Osteocyte (in vitro differentiated cells): Measurements from ENCODE around the gene SUPT5H. TPM values are rescaled to one million over a fixed set of nuclear protein-coding genes. Genes with fewer than 3 reads are reported as not detected.
"Not testable (repeated sequence)": the region's sequence is repeated elsewhere in the genome, so short reads cannot be mapped to it uniquely, and the experiment has no call there.

ENCODE experiments used
- DNase-seq: peaks from one replicate; pipeline ENCODE4 v3.0.0; 2021; ENCODE audit warnings: mixed read lengths; ENCODE audit not compliant: unreplicated experiment; ENCODE audit errors: extremely low spot score
- H3K27ac Mint-ChIP-seq: one replicate; pipeline ENCODE4 v1.8.0; 2021; ENCODE audit warnings: mild to moderate bottlenecking, mixed read lengths; ENCODE audit not compliant: unreplicated experiment
- H3K27me3 Mint-ChIP-seq: one replicate; pipeline ENCODE4 v1.8.0; 2021; ENCODE audit warnings: mixed read lengths; ENCODE audit not compliant: unreplicated experiment
- H3K36me3 Mint-ChIP-seq: one replicate; pipeline ENCODE4 v1.8.0; 2021; ENCODE audit warnings: mixed read lengths; ENCODE audit not compliant: unreplicated experiment
- H3K4me1 Mint-ChIP-seq: one replicate; pipeline ENCODE4 v1.8.0; 2021; ENCODE audit warnings: mixed read lengths; ENCODE audit not compliant: unreplicated experiment
- H3K4me3 Mint-ChIP-seq: one replicate; pipeline ENCODE4 v1.8.0; 2021; ENCODE audit warnings: mild to moderate bottlenecking, moderate library complexity, mixed read lengths; ENCODE audit not compliant: unreplicated experiment
- H3K9me3 Mint-ChIP-seq: one replicate; pipeline ENCODE4 v1.8.0; 2021; ENCODE audit warnings: mixed read lengths; ENCODE audit not compliant: unreplicated experiment
- total RNA-seq: library from RNA; stranded (reverse); gene quantifications from 2 replicates; pipeline ENCODE4 v1.2.1, GENCODE V29; 2021
- TF ChIP-seq, protein P1 (sequence below): fragments of 200-600 bp; sonication (generic); IDR thresholded peaks from 2 replicates; pipeline ENCODE4 v1.5.0; 2021; ENCODE audit warnings: antibody characterized with exemption, mild to moderate bottlenecking, moderate library complexity

SUPT5H gene
- total RNA-seq, 1 donor from 2014 or later = 130 TPM

DNA sequence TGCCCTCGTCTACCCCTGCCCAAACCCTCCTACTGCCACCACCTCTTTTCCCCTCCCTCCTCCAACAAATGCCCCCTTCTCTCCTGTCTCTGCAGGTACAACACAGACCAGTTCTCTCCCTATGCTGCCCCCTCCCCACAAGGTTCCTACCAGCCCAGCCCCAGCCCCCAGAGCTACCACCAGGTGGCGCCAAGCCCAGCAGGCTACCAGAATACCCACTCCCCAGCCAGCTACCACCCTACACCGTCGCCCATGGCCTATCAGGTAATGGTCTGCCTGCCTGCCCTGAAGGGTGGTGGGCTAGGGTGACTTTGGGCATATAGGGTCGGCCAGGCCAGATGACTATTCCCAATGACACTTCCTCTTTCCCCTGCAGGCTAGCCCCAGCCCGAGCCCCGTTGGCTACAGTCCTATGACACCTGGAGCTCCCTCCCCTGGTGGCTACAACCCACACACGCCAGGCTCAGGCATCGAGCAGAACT lies 28.8 kb downstream of the SUPT5H start:
- Mint-ChIP-seq H3K4me1 (no peaks in the 10 kb centered on the region), H3K4me3 (no peak overlapping the region), H3K9me3 (no peaks in the 10 kb centered on the region), H3K27ac (peak overlapping the region; percentile 28), H3K36me3 (peaks cover 37% of the 10 kb centered on the region), H3K27me3 (no peaks in the 10 kb centered on the region)
- TF ChIP-seq, protein P1, sequence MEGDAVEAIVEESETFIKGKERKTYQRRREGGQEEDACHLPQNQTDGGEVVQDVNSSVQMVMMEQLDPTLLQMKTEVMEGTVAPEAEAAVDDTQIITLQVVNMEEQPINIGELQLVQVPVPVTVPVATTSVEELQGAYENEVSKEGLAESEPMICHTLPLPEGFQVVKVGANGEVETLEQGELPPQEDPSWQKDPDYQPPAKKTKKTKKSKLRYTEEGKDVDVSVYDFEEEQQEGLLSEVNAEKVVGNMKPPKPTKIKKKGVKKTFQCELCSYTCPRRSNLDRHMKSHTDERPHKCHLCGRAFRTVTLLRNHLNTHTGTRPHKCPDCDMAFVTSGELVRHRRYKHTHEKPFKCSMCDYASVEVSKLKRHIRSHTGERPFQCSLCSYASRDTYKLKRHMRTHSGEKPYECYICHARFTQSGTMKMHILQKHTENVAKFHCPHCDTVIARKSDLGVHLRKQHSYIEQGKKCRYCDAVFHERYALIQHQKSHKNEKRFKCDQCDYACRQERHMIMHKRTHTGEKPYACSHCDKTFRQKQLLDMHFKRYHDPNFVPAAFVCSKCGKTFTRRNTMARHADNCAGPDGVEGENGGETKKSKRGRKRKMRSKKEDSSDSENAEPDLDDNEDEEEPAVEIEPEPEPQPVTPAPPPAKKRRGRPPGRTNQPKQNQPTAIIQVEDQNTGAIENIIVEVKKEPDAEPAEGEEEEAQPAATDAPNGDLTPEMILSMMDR = peak; percentile 80
- peak; percentile 89 for DNase-seq

DNA sequence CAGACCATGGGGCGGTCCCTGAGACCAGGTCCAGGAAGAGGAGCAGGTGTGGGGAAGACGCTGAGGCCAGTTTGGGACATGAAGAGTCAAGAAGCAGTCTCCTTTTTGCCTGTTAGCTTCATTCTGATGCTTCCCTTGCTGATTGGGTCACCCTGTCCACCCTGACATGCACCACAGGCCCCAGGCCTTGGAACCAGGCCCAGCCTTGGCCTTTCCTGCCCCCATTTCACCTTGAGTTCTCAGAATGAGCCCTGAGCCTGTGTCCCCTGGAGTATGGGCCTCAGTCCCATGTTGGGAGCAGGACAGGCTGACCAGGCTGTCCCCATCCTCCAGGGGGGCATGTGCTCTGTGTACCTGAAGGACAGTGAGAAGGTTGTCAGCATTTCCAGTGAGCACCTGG lies 30.4 kb downstream of the SUPT5H start:
- peaks cover 26% of the 10 kb centered on the region for H3K36me3 Mint-ChIP-seq
- H3K27me3 Mint-ChIP-seq = no peaks in the 10 kb centered on the region
- H3K4me3 Mint-ChIP-seq = no peak overlapping the region
- no peaks in the 10 kb centered on the region for H3K9me3 Mint-ChIP-seq
- TF ChIP-seq, protein P1 = no peak
- peaks cover 7% of the 10 kb centered on the region for H3K4me1 Mint-ChIP-seq
- DNase-seq = no peak
- H3K27ac Mint-ChIP-seq = no peak overlapping the region

DNA sequence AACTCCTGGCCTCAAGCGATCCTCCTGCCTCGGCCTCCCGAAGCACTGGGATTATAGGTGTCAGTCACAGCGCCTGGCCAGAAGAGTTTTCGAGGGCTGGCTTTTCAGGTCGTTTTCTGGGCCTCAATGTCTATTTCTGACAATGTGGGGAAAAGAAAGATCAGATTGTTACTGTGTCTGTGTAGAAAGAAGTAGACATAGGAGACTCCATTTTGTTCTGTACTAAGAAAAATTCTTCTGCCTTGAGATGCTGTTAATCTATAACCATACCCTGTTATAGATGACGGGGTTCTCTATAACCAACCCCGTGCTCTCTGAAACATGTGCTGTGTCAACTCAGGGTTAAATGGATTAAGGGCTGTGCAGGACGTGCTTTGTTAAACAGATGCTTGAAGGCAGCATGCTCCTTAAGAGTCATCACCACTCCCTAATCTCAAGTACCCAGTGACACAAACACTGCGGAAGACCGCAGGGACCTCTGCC lies 34.0 kb downstream of the SUPT5H start:
- not testable (repeated sequence) for H3K27me3 Mint-ChIP-seq, H3K4me3 Mint-ChIP-seq, DNase-seq, H3K9me3 Mint-ChIP-seq
- peaks cover 19% of the 10 kb centered on the region for H3K4me1 Mint-ChIP-seq
- H3K36me3 Mint-ChIP-seq = peaks cover 14% of the 10 kb centered on the region
- peak overlapping the region; percentile 96 for H3K27ac Mint-ChIP-seq

DNA sequence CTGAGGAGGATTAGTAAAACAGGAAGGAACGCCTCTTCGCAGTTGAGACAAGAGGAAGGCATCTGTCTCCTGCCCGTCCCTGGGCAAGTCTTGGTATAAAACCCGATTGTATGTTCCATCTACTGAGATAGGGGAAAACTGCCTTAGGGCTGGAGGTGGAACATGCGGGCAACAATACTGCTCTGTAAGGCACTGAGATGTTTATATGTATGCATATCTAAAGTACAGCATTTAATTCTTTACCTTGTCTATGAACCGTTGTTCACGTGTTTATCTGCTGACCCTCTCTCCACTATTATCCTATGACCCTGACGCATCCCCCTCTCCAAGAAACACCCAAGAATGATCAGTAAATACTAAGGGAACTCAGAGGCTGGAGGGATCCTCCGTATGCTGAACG lies 34.5 kb downstream of the SUPT5H start:
- TF ChIP-seq, protein P1 = no peak
- peaks cover 19% of the 10 kb centered on the region for H3K4me1 Mint-ChIP-seq
- peak overlapping the region; percentile 80 for H3K4me3 Mint-ChIP-seq
- H3K36me3 Mint-ChIP-seq = peaks cover 10% of the 10 kb centered on the region
- peak overlapping the region; percentile 96 for H3K27ac Mint-ChIP-seq
- H3K27me3 Mint-ChIP-seq = no peaks in the 10 kb centered on the region
- DNase-seq = no peak
- H3K9me3 Mint-ChIP-seq = no peaks in the 10 kb centered on the region

DNA sequence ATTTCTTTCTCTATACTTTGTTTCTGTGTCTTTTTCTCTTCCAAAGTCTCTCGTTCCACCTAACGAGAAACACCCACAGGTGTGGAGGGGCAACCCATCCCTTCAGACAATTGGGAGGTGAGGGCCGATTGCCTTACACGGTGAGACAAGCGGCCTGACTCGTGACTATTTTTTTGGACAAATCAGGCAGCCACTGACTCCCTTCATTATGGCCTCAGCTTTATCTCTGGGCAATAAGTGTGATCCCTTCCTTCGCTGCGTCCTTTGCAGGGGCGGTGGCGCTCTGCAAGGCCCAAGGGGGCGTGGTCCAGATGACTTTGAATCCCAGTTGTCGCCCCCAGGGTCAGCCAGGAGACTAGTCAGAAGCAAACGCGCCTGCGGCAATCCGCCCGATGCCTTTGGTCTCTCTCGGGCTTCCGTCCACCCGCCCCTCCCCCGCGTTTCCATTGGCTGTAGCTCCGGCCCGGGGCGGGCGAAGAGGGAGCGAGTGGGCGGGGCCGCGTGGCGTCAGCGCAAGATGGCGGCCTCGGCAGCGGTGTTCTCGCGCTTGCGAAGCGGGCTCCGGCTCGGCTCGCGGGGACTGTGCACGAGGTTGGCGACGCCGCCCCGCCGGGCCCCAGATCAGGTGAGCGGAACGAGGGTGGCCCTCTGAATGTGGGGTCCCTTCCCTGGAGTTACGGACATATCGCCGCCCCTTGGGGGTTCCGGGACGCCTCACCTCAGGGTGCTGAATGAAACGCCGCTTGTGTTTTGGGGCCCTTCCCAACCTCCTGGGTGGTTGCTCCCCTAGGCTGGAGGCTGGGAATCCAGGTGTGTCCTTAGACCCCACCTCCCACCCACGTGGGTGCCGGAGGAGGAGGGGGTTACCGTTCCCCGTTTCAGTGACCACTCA lies 35.2 kb downstream of the SUPT5H start, which contains the start of gene TIMM50:
Gene TIMM50, plus strand, starts transcription at position 502 of the 892 bp plus-strand sequence. Its CDS starts 16 bp downstream, at position 518.
- DNase-seq = peak; percentile 99
- Mint-ChIP-seq H3K27me3 (no peaks in the 10 kb centered on the region), H3K4me3 (peak within 1 kb of the TSS; percentile 80), H3K9me3 (no peaks in the 10 kb centered on the region), H3K27ac (peak within 1 kb of the TSS; percentile 96), H3K4me1 (peaks cover 19% of the 10 kb centered on the region), H3K36me3 (peaks cover 6% of the 10 kb centered on the region)
- TF ChIP-seq, protein P1 = no peak
